Measurements from ENCODE around the gene CHST11. TPM values are rescaled to one million over a fixed set of nuclear protein-coding genes. Genes with fewer than 3 reads are reported as not detected.

Gene CHST11
- total and polyA plus RNA-seq, 4 donors = 0.57 to 11.1 (median 3.7) TPM

DNA sequence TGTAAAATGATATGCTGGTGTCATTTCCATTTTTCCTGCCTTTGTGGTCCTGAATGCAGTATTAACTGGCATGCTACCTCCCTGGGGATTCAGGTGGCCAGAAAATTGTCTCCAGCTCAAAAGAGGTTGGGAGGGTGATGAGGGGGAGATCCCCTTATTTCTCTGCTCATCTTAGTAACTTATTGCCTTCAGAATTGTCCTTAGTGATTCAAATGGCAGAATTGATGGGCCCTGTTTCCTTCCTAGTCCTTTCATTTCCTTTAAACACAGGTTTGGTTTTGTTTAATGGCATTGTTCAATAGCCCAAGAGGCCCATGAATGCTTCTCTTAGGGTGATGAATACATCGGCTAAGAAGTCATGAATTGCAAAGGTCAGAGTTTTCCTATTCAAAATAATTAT lies 294.4 kb downstream of the CHST11 start:
- H3K27me3 ChIP-seq (ENCODE audit: control insufficient read depth in 4 of 4, insufficient read depth in 4 of 4, low read length in 3 of 4) = no peaks in the 10 kb centered on the region
- no peak for DNase-seq (ENCODE audit: low spot score)
- H3K4me3 ChIP-seq (ENCODE audit: low read depth in 1 of 3, low read length in 3 of 3) = no peak overlapping the region
- no peak overlapping the region for H3K9ac ChIP-seq (ENCODE audit: low read depth in 1 of 2, low read length in 2 of 2)
- no peaks in the 10 kb centered on the region for H3K36me3 ChIP-seq (ENCODE audit: control insufficient read depth in 4 of 4, insufficient read depth in 3 of 4, low read depth in 1 of 4, low read length in 3 of 4)
- WGBS = 88% methylated on average over 1 of the region's 1 CpG
- no peaks in the 10 kb centered on the region for H3K9me3 ChIP-seq (ENCODE audit: control insufficient read depth in 4 of 4, low read length in 3 of 4)
- no peak for TF ChIP-seq MAX (IDR thresholded peaks at IDR 0.05)
- TF ChIP-seq, protein P1, sequence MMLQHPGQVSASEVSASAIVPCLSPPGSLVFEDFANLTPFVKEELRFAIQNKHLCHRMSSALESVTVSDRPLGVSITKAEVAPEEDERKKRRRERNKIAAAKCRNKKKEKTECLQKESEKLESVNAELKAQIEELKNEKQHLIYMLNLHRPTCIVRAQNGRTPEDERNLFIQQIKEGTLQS (IDR thresholded peaks at IDR 0.05) = no peak
- no peak for TF ChIP-seq HNF4A (conservative IDR thresholded peaks at IDR 0.05)
- TF ChIP-seq JUND (IDR thresholded peaks at IDR 0.05) = no peak
- no peak for TF ChIP-seq YY1 (IDR thresholded peaks at IDR 0.05)
- no peak for TF ChIP-seq TAF1 (conservative IDR thresholded peaks at IDR 0.05)
- TF ChIP-seq GABPA (IDR thresholded peaks at IDR 0.05 in 1 of 2, conservative IDR thresholded peaks at IDR 0.05 in 1 of 2) = no peak
- no peak for TF ChIP-seq FOXA1 (IDR thresholded peaks at IDR 0.05)
- TF ChIP-seq FOXA2 (IDR thresholded peaks at IDR 0.05) = no peak
- no peak for TF ChIP-seq EGR1 (IDR thresholded peaks at IDR 0.05; ENCODE audit: low read depth in 2 of 2)
- TF ChIP-seq REST (IDR thresholded peaks at IDR 0.05) = no peak
- TF ChIP-seq CTCF (IDR thresholded peaks at IDR 0.05; ENCODE audit: low read depth, low read length, missing input control) = no peak
- no peak for TF ChIP-seq SP1 (IDR thresholded peaks at IDR 0.05)
- TF ChIP-seq RAD21 (IDR thresholded peaks at IDR 0.05) = no peak
- TF ChIP-seq NR2F2 (IDR thresholded peaks at IDR 0.05) = no peak
- no peak overlapping the region for H3K27ac ChIP-seq (ENCODE audit: low read depth in 1 of 2, low read length in 2 of 2)
- H3K4me1 ChIP-seq (ENCODE audit: control insufficient read depth in 4 of 4, insufficient read depth in 4 of 4, low read length in 3 of 4) = no peaks in the 10 kb centered on the region

GRCh38 chr12:104751594-104751993 lies 294.8 kb downstream of the CHST11 start:
- TF ChIP-seq RAD21 (IDR thresholded peaks at IDR 0.05) (no peak), JUND (IDR thresholded peaks at IDR 0.05) (no peak), GABPA (IDR thresholded peaks at IDR 0.05 in 1 of 2, conservative IDR thresholded peaks at IDR 0.05 in 1 of 2) (no peak), TAF1 (conservative IDR thresholded peaks at IDR 0.05) (no peak)
- TF ChIP-seq, protein P1 (IDR thresholded peaks at IDR 0.05) = no peak
- Histone ChIP-seq H3K36me3 (ENCODE audit: control insufficient read depth in 4 of 4, insufficient read depth in 3 of 4, low read depth in 1 of 4, low read length in 3 of 4) (no peaks in the 10 kb centered on the region), H3K4me3 (ENCODE audit: low read depth in 1 of 3, low read length in 3 of 3) (no peak overlapping the region), H3K27ac (ENCODE audit: low read depth in 1 of 2, low read length in 2 of 2) (no peak overlapping the region), H3K9me3 (ENCODE audit: control insufficient read depth in 4 of 4, low read length in 3 of 4) (no peaks in the 10 kb centered on the region), H3K9ac (ENCODE audit: low read depth in 1 of 2, low read length in 2 of 2) (no peak overlapping the region), H3K4me1 (ENCODE audit: control insufficient read depth in 4 of 4, insufficient read depth in 4 of 4, low read length in 3 of 4) (no peaks in the 10 kb centered on the region), H3K27me3 (ENCODE audit: control insufficient read depth in 4 of 4, insufficient read depth in 4 of 4, low read length in 3 of 4) (no peaks in the 10 kb centered on the region)
- WGBS = 92% methylated on average over 3 of the region's 3 CpGs
- no peak for DNase-seq (ENCODE audit: low spot score)

Data from liver (tissue), 9 donors.